DMS79 treated with DMSO at 0.1 percent for 48 hours (cell line): ENCODE data around the gene SPIN4.
A peak's percentile ranks its signal among the peaks of the same experiment; 100 is the strongest.
"Not testable (repeated sequence)": the region's sequence is repeated elsewhere in the genome, so short reads cannot be mapped to it uniquely, and the experiment has no call there.

Experiments used
- DNase-seq: peaks from one replicate; lab custom pipeline; 2025; lab: John Stamatoyannopoulos, UW

SPIN4 gene

GRCh38 chrX:63350941-63351616 lies at the start of gene SPIN4:
Gene SPIN4 (minus strand): TSS chrX:63351332. CDS start chrX:63350819, 513 bp downstream.
- peak; percentile 80 for DNase-seq

- no peak for DNase-seq
Observed at GRCh38 chrX:63400340-63400739, 49.2 kb upstream of the SPIN4 start.

- no peak for DNase-seq
Observed at GRCh38 chrX:63394872-63395271, 43.7 kb upstream of the SPIN4 start.

DNA sequence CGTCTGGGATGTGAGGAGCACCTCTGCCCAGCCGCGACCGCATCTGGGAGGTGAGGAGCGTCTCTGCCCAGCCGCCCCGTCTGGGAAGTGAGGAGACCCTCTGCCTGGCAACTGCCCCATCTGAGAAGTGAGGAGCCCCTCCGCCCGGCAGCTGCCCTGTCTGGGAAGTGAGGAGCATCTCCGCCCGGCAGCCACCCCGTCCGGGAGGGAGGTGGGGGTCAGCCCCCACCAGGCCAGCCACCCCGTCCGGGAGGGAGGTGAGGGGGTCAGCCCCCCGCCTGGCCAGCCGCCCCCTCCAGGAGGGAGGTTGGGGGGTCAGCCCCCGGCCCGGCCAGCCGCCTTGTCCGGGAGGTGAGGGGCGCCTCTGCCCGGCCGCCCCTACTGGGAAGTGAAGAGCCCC lies 42.0 kb upstream of the SPIN4 start:
- DNase-seq, result not testable (repeated sequence)

GRCh38 chrX:63387411-63387810 lies 36.3 kb upstream of the SPIN4 start:
- no peak for DNase-seq

GRCh38 chrX:63384263-63384662 lies 33.1 kb upstream of the SPIN4 start:
- DNase-seq, result not testable (repeated sequence)

DNA sequence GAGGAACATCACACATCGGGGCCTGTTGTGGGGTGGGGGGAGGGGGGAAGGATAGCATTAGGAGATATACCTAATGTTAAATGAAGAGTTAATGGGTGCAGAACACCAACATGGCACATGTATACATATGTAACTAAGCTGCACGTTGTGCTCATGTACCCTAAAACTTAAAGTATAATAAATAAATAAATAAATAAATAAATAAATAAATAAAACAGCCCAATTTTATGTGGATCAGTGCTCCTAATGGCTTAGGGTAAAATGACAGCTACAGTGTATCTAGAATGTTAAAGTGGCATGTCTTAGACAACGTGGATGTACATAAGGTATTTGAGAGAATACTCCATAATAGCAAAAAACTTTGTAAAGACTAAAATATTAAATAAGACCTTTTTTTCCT lies 21.9 kb upstream of the SPIN4 start:
- DNase-seq, result not testable (repeated sequence)

DNA sequence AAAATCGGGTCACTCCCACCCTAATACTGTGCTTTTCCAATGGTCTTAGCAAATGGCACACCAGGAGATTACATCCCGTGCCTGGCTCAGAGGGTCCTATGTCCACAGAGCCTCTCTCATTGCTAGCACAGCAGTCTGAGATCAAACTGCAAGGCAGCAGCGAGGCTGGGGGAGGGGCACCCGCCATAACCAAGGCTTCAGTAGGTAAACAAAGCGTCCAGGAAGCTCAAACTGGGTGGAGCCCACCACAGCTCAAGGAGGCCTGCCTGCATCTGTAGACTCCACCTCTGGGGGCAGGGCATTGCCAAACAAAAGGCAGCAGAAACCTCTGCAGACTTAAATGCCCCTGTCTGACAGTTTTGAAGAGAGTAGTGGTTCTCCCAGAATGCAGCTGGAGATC lies 16.6 kb upstream of the SPIN4 start:
- DNase-seq, result not testable (repeated sequence)

- DNase-seq, result no peak
Observed at GRCh38 chrX:63363788-63364187, 12.7 kb upstream of the SPIN4 start.

- DNase-seq, result no peak
Observed at GRCh38 chrX:63361494-63361893, 10.4 kb upstream of the SPIN4 start.

GRCh38 chrX:63354484-63354883 lies 3.4 kb upstream of the SPIN4 start:
- no peak for DNase-seq

- peak; percentile 21 for DNase-seq
Observed at GRCh38 chrX:63350465-63350877, 661 bp downstream of the SPIN4 start.

GRCh38 chrX:63349307-63349706 lies 1.8 kb downstream of the SPIN4 start:
- DNase-seq, result peak; percentile 34

- no peak for DNase-seq
Observed at GRCh38 chrX:63330681-63331080, 20.5 kb downstream of the SPIN4 start.

DNA sequence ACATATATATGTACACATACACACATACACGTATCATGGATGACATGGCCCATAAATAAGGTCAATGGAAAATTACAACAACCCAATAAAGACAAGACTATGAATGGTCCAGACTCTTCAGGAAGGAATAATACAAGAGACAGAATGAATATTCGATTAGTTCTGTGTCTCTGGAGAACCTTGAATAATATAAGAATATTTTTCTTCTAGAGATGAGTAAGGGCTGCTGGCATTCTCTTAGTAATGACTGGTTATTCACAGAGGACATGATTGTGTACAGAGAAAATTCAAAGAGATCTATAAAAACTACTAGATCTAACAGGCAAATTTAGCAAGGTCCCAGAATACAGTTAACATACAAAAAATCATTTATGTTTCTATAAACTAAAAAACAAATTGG lies 23.3 kb downstream of the SPIN4 start:
- DNase-seq, result no peak

DNA sequence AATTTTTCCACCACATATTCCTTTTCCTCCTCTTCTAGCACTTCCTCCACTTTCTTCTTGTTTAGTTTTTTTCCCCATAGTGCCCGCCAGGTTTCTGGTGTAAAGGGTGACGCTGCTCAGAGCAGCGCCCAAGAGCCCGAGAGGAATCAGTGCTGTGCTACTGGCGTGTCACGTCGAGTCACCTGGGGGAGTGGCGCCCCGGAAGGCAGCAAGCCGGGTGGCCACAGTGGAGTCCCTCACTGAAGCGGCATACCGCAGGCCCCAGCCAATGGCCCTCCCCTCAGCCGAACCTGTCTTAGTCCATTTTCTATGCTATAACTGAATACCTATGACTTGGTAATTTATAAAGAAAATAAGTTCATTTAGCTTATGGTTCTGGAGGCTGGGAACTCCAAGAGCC lies 51.5 kb downstream of the SPIN4 start:
- no peak for DNase-seq
